ENCODE data around the gene MRTO4. TPM values are rescaled to one million over a fixed set of nuclear protein-coding genes. Genes with fewer than 3 reads are reported as not detected.

The MRTO4 gene
- total RNA-seq, 4 donors from 2014 or later, result 16.4 to 33.0 (median 19.5) TPM

DNA sequence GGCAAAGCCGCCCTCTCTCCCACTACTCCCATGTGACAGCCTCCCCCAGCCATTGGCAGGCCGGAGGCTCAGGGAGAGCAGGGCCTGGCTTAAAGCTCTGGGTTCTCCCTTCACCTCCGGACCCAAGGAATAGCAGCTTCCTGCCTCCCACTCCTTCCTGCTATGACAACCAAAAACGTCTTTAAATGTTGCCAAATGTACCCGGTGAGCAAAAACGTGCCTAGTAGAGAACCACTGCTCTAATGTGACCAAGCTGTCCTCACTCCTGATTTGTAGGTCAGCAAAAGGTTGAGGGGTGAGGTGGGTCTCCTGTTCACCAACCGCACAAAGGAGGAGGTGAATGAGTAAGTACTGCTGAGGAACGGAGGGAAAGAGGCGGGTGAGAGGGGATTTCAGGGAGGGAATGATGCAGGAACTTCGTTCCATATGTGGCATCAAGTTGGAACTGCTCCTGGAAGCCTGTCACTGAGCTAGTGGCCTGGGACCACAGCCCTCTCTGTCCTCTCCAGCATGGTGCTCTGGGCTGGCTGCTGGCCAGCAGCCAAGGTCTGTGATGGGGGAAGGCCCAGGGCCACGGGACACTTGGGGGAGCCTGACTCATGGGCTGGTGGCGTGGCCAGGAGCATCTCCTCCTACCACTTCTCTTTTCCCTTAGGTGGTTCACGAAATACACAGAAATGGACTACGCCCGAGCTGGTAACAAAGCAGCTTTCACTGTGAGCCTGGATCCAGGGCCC lies 5.7 kb downstream of the MRTO4 start:
- no peaks in the 10 kb centered on the region for H3K27me3 ChIP-seq
- 55 to 72% methylated on average over 15 of the region's 15 CpGs for WGBS, 2 donors
- peaks cover 4 to 65% (median 7%) of the 10 kb centered on the region in 3 donors for H3K36me3 ChIP-seq
- TF ChIP-seq POLR2A (IDR thresholded peaks at IDR 0.05) (no peak), EP300 (IDR thresholded peaks at IDR 0.05) (no peak)
- TF ChIP-seq, protein P1, sequence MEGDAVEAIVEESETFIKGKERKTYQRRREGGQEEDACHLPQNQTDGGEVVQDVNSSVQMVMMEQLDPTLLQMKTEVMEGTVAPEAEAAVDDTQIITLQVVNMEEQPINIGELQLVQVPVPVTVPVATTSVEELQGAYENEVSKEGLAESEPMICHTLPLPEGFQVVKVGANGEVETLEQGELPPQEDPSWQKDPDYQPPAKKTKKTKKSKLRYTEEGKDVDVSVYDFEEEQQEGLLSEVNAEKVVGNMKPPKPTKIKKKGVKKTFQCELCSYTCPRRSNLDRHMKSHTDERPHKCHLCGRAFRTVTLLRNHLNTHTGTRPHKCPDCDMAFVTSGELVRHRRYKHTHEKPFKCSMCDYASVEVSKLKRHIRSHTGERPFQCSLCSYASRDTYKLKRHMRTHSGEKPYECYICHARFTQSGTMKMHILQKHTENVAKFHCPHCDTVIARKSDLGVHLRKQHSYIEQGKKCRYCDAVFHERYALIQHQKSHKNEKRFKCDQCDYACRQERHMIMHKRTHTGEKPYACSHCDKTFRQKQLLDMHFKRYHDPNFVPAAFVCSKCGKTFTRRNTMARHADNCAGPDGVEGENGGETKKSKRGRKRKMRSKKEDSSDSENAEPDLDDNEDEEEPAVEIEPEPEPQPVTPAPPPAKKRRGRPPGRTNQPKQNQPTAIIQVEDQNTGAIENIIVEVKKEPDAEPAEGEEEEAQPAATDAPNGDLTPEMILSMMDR (IDR thresholded peaks at IDR 0.05), result no peak
- no peaks in the 10 kb centered on the region for H3K9me3 ChIP-seq
- DNase-seq (ENCODE audit: low spot score in 2 of 2), result no peak
- H3K4me3 ChIP-seq, result no peak overlapping the region
- H3K27ac ChIP-seq, result no peak overlapping the region
- H3K4me1 ChIP-seq, result peaks cover 0 to 24% (median 13%) of the 10 kb centered on the region in 4 donors

DNA sequence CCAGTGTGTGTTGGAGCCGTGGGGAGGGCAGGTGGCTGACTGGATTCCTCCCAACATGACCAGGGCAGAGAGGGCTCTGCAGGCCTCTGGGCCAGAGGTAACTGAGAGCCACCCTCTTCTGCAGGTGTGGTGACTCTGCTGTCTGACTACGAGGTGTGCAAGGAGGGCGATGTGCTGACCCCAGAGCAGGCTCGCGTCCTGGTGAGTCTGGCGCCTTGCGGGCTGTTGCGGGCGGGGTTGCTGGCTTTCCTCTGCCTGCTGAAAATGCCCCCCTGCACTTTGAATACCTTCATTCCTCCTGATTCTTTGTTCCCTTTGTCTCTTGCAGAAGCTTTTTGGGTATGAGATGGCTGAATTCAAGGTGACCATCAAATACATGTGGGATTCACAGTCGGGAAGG lies 6.7 kb downstream of the MRTO4 start:
- no peaks in the 10 kb centered on the region for H3K9me3 ChIP-seq
- H3K27me3 ChIP-seq, result no peaks in the 10 kb centered on the region
- no peak overlapping the region for H3K27ac ChIP-seq
- TF ChIP-seq, protein P1 (IDR thresholded peaks at IDR 0.05), result no peak
- TF ChIP-seq POLR2A (IDR thresholded peaks at IDR 0.05) (no peak), EP300 (IDR thresholded peaks at IDR 0.05) (no peak)
- peaks cover 4 to 65% (median 7%) of the 10 kb centered on the region in 3 donors for H3K36me3 ChIP-seq
- no peak overlapping the region for H3K4me3 ChIP-seq
- DNase-seq (ENCODE audit: low spot score in 2 of 2), result no peak
- 88 to 95% methylated on average over 10 of the region's 10 CpGs for WGBS, 2 donors
- H3K4me1 ChIP-seq, result peaks cover 0 to 14% (median 4%) of the 10 kb centered on the region in 4 donors

DNA sequence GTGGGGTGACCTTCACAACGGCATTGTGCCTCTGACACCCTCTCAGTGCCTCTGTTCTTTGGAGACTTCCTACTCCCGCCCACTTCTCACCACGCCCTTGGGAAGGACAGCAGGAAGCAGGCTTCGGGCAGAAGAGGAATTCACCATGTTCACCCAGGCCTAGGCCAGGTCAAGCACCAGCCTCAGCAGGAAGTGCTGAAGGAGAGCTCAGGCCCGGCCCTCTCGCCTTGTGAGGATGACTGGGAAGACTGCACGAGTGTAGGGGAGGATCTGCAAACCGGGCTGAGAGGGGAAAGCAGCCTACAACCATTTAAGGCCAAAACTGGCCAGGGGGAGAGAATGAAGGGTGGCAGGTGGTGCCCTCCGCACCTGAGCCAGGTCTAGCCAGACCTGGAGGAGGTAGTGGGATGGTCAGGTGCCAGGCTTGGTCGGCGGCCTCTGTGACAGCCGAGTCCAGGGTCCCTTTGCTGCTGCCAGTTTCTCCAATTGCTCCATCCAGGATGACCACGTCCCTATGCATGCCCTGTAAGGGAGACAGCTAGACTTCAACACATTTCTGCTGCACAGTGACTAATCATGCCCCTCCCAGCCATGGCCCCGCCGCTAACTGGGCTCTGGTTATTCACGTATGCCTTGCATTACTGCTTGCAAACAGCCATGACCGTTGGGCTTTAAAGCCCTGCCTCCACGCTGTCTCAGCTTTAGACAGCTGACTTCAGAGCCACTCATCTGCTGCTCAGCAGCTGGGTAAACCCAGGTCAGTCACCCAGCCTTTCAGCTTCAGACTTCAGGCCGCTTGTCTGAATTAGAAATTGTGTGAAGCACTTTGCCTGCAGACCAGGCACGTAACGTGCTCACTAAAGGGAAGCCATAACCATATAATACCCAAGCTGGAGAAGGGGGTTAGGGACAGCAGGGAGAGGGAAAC lies 8.9 kb downstream of the MRTO4 start:
- H3K4me1 ChIP-seq, result no peaks in the 10 kb centered on the region
- H3K27me3 ChIP-seq, result no peaks in the 10 kb centered on the region
- H3K4me3 ChIP-seq, result no peak overlapping the region
- 66 to 69% methylated on average over 21 of the region's 21 CpGs for WGBS, 2 donors
- H3K36me3 ChIP-seq, result peaks cover 4 to 58% (median 7%) of the 10 kb centered on the region in 3 donors
- no peak overlapping the region for H3K27ac ChIP-seq
- TF ChIP-seq EP300 (IDR thresholded peaks at IDR 0.05) (no peak), POLR2A (IDR thresholded peaks at IDR 0.05) (no peak)
- TF ChIP-seq, protein P1 (IDR thresholded peaks at IDR 0.05), result no peak
- no peaks in the 10 kb centered on the region for H3K9me3 ChIP-seq
- DNase-seq (ENCODE audit: low spot score in 2 of 2), result no peak

DNA sequence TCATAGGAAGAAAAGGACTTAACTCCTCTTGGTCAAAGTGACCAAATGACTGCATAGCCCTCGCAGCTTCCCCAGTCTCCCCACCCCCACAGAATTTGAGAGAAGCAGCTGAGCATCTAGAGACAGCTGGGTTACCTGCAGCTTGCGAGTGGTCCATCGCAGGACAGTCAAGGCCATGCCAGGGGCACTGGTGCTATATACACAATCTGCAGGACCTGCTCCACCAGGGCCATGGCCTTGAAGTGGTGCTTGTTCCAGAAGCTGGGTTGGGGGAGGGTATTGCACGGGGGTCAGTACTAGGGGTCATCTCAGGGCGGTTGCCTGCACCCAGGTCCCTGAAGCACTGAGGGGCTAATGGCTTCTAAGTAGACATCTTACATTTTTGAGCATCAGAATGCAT lies 10.4 kb downstream of the MRTO4 start:
- no peaks in the 10 kb centered on the region for H3K9me3 ChIP-seq
- H3K27me3 ChIP-seq, result no peaks in the 10 kb centered on the region
- no peak overlapping the region for H3K4me3 ChIP-seq
- no peak overlapping the region for H3K27ac ChIP-seq
- H3K4me1 ChIP-seq, result no peaks in the 10 kb centered on the region
- no peak for DNase-seq (ENCODE audit: low spot score in 2 of 2)
- peaks cover 4 to 52% (median 7%) of the 10 kb centered on the region in 3 donors for H3K36me3 ChIP-seq
- TF ChIP-seq POLR2A (IDR thresholded peaks at IDR 0.05), result no peak
- TF ChIP-seq EP300 (IDR thresholded peaks at IDR 0.05), result no peak
- TF ChIP-seq, protein P1 (IDR thresholded peaks at IDR 0.05), result no peak
- WGBS, 2 donors, result 66 to 76% methylated on average over 5 of the region's 5 CpGs

DNA sequence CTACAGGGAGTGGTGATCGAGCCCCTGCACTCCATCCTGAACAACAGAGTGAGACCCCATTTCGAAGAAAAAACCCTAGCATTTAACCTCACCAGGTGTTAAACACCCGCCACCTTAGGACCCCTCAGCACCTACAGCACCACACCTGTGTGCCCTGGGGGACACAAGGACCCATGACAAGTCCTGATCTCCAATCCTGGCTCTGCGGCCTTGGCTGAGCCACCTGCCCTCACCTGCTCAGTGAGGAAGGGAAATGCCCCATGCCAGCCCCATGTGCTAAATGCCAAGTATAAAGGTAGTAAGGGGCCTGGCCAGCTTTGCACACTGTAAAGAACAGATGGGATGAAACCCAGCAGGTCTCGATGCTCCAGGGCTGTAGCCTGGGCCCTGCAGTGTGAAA lies 11.1 kb downstream of the MRTO4 start:
- no peaks in the 10 kb centered on the region for H3K4me1 ChIP-seq
- TF ChIP-seq EP300 (IDR thresholded peaks at IDR 0.05), result no peak
- 87 to 90% methylated on average over 5 of the region's 5 CpGs for WGBS, 2 donors
- H3K9me3 ChIP-seq, result no peaks in the 10 kb centered on the region
- DNase-seq (ENCODE audit: low spot score in 2 of 2), result no peak
- H3K36me3 ChIP-seq, result peaks cover 4 to 47% (median 7%) of the 10 kb centered on the region in 3 donors
- no peak overlapping the region for H3K4me3 ChIP-seq
- H3K27me3 ChIP-seq, result no peaks in the 10 kb centered on the region
- H3K27ac ChIP-seq, result no peak overlapping the region
